Erythroblast (primary cell): ENCODE measurements around the gene EXOC6.

Source experiments
- GATA1 ChIP-seq: IDR thresholded peaks from 2 replicates; pipeline ENCODE4 v1.6.1; 2011; ENCODE audit warnings: low read depth, mild to moderate bottlenecking, control low read depth, low read length, moderate library complexity
- POLR2A ChIP-seq: IDR thresholded peaks from 2 replicates; pipeline ENCODE4 v1.6.1; 2011; ENCODE audit warnings: mild to moderate bottlenecking, low read length

- TF ChIP-seq POLR2A (no peak), GATA1 (no peak)
Measured at GRCh38 chr10:92844746-92845145, 3.6 kb upstream of the EXOC6 start.
